Tibial nerve (tissue), 4 donors: ENCODE data around the gene IL12B.
"Not testable (repeated sequence)": the region's sequence is repeated elsewhere in the genome, so short reads cannot be mapped to it uniquely, and the experiment has no call there.

Experiments used
- EP300 ChIP-seq, 2 donors: sonication (generic); formaldehyde crosslinking; IDR thresholded peaks; one replicate each; pipeline ENCODE4 v1.6.1; 2017; ENCODE audit warnings: antibody characterized with exemption in 2 of 2, mild to moderate bottlenecking in 1 of 2
- TF ChIP-seq, protein P1 (sequence below), 5 experiments: fragments of 200-600 bp in 3 of 5; fragments of 450-650 bp in 2 of 5; sonication (generic) in 3 of 5; IDR thresholded peaks; one replicate each; pipeline ENCODE4 v1.5.1; 2016 to 2019; ENCODE audit warnings: antibody characterized with exemption in 5 of 5, mild to moderate bottlenecking in 3 of 5, moderate library complexity in 2 of 5

DNA sequence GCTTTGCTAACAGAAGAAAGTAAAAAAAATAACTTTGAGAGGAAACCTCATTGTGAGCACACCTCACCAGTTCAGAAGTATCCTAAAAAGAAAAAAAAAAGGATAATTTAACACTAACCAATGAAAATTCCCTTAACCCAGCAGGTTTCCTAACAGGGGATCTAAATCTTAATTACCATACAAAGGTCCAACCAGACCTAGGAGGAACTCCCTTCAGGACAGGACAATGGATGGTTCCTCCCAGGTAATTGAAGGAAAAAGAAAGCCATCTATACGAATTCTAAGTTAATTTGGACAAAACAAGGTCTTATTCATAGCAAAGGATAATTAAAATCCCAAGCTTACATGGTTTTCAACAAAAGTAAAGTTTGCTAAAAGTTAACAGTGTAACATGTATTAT is 37.6 kb upstream of the IL12B start:
- TF ChIP-seq, protein P1, sequence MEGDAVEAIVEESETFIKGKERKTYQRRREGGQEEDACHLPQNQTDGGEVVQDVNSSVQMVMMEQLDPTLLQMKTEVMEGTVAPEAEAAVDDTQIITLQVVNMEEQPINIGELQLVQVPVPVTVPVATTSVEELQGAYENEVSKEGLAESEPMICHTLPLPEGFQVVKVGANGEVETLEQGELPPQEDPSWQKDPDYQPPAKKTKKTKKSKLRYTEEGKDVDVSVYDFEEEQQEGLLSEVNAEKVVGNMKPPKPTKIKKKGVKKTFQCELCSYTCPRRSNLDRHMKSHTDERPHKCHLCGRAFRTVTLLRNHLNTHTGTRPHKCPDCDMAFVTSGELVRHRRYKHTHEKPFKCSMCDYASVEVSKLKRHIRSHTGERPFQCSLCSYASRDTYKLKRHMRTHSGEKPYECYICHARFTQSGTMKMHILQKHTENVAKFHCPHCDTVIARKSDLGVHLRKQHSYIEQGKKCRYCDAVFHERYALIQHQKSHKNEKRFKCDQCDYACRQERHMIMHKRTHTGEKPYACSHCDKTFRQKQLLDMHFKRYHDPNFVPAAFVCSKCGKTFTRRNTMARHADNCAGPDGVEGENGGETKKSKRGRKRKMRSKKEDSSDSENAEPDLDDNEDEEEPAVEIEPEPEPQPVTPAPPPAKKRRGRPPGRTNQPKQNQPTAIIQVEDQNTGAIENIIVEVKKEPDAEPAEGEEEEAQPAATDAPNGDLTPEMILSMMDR (IDR thresholded peaks at IDR 0.05): not testable (repeated sequence)
- TF ChIP-seq EP300 (IDR thresholded peaks at IDR 0.05): not testable (repeated sequence)
